Heart left ventricle (tissue), 13 donors: ENCODE data around the gene MAGI2.

Experiments
- POLR2A ChIP-seq, 2 donors: fragments of 450-650 bp; IDR thresholded peaks; one replicate each; pipeline ENCODE4 v1.6.1; 2017; ENCODE audit warnings: antibody characterized with exemption in 2 of 2, mild to moderate bottlenecking in 2 of 2, moderate library complexity in 2 of 2
- TF ChIP-seq, protein P1 (sequence below), 12 donors: fragments of 200-600 bp; sonication (generic) in 4 of 12; IDR thresholded peaks; one replicate each; pipeline versions ENCODE4 v1.5.0 to v1.8.0; 2018 to 2022; ENCODE audit warnings: antibody characterized with exemption in 12 of 12, mild to moderate bottlenecking in 5 of 12
- donor health status: ischemic (EF 13 %, LVEDD 7.1; RV severe dilation, severe dysfunction).
- donor health status: DM: no; HTN: yes; CAD: no.
- donor health status: DM: no; HTN: no; CAD: no.
- donor health status: ischemic (EF 25% LVEDD 6.9; RV normal size, moderate dysfunction).
- donor health status: ischemic (EF 25% LVEDD 5.7; RV mildly dilated, moderate dysfunction).
- donor health status: ischemic (EF 35%, LVEDD 5.7; RV mildly dilated, moderate dysfunction).
- donor health status: nonischemic (EF 11% LVEDD 7.7; RV severe dilation, severe dysfunction).
- donor health status: DM: yes; HTN: yes; CAD: no.
- donor health status: PGD.
- donor health status: ischemic (EF 29% LVEDD 5.4; RV normal size, mild dysfunction).
- donor health status: nonischemic (EF 23%, LVEDD 6.1; RV moderate dilation, normal function).

GRCh38 chr7:78396210-78396609 lies 1057.3 kb downstream of the MAGI2 start:
- TF ChIP-seq, protein P1, sequence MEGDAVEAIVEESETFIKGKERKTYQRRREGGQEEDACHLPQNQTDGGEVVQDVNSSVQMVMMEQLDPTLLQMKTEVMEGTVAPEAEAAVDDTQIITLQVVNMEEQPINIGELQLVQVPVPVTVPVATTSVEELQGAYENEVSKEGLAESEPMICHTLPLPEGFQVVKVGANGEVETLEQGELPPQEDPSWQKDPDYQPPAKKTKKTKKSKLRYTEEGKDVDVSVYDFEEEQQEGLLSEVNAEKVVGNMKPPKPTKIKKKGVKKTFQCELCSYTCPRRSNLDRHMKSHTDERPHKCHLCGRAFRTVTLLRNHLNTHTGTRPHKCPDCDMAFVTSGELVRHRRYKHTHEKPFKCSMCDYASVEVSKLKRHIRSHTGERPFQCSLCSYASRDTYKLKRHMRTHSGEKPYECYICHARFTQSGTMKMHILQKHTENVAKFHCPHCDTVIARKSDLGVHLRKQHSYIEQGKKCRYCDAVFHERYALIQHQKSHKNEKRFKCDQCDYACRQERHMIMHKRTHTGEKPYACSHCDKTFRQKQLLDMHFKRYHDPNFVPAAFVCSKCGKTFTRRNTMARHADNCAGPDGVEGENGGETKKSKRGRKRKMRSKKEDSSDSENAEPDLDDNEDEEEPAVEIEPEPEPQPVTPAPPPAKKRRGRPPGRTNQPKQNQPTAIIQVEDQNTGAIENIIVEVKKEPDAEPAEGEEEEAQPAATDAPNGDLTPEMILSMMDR (IDR thresholded peaks at IDR 0.05): no peak
- no peak for TF ChIP-seq POLR2A (IDR thresholded peaks at IDR 0.05)
